ENCODE data around the gene STK40. TPM values are rescaled to one million over a fixed set of nuclear protein-coding genes. Genes with fewer than 3 reads are reported as not detected.

STK40 gene
- total and polyA plus RNA-seq, 8 donors, result 21.2 to 68.1 (median 37.6) TPM

DNA sequence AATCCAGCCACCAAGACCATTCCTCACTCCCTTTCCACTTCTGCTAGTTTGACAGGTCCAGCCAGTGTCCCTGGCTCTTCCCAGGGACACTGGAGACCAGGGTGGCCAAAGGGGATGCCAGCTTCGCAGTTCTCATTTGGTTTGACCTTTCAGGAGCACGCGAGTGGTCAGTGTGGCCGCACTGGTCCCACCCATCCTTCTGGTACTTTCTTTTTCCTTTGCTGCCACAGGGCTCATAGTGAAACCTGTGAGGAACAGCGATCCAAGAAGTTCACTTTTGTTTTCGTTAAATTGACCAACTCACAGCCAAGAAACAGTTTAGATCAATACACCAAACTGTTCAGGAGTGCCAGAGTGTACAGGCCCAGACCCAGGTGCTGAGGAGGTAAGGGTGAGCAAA, 47.9 kb downstream of the STK40 start:
- Histone ChIP-seq H3K27ac (no peak overlapping the region), H3K36me3 (peaks cover 0 to 7% (median 0%) of the 10 kb centered on the region in 3 donors), H3K4me1 (no peaks in the 10 kb centered on the region), H3K4me3 (no peak overlapping the region), H3K9me3 (no peaks in the 10 kb centered on the region), H3K27me3 (no peaks in the 10 kb centered on the region)
- WGBS, 2 donors, result 78 to 86% methylated on average over 6 of the region's 6 CpGs
- ATAC-seq (no peak), DNase-seq (no peak), FAIRE-seq (no peak)
- intact Hi-C loops (cut with DNase I), result no loop called here
- TF ChIP-seq, protein P1, sequence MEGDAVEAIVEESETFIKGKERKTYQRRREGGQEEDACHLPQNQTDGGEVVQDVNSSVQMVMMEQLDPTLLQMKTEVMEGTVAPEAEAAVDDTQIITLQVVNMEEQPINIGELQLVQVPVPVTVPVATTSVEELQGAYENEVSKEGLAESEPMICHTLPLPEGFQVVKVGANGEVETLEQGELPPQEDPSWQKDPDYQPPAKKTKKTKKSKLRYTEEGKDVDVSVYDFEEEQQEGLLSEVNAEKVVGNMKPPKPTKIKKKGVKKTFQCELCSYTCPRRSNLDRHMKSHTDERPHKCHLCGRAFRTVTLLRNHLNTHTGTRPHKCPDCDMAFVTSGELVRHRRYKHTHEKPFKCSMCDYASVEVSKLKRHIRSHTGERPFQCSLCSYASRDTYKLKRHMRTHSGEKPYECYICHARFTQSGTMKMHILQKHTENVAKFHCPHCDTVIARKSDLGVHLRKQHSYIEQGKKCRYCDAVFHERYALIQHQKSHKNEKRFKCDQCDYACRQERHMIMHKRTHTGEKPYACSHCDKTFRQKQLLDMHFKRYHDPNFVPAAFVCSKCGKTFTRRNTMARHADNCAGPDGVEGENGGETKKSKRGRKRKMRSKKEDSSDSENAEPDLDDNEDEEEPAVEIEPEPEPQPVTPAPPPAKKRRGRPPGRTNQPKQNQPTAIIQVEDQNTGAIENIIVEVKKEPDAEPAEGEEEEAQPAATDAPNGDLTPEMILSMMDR (IDR thresholded peaks at IDR 0.05), result no peak

DNA sequence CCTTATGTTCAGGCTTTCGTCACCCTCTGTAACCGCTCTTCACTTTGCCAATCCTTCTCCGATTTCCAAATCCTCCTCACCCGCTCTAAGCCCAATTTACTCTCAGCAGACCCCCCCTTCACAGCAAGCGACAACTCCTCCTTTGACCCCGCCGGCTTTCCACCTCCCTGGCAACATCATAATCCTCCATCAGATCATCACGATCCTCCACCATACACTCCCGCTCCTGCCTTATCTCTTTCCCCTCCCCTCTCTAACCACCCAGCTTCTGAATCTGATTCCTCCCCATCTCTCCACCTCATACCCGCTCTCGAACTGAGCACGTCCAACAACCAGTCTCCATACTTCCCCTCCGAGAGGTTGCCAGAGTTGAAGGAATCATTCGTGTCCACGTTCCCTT, 54.8 kb downstream of the STK40 start:
- FAIRE-seq, result no peak

DNA sequence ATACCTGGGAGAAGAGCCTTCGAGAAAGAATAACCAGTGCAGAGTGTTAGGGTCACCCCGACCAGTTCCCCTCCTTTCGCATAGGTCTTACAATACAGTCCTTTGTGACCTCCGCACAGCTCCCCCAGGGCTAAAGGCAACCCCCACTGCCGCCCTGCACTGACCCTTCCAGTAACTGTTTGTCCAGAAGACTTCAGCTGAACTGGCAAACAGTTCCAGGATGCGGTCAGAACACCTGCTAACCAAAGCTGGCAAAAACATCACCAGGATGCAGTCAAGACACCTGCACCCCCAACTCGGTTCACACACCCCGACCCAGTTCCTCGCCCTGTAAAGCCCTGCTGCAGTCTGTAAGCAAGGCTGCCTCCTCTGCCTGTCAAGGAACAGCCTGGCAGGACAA, 55.9 kb downstream of the STK40 start:
- no peak overlapping the region for H3K27ac ChIP-seq

More for the DNA sequence above, 54.8 kb downstream of the STK40 start:
- DNase-seq (no peak), ATAC-seq (no peak)
- Histone ChIP-seq H3K4me1 (no peaks in the 10 kb centered on the region), H3K9me3 (no peaks in the 10 kb centered on the region), H3K27ac (no peak overlapping the region), H3K36me3 (no peaks in the 10 kb centered on the region), H3K27me3 (no peaks in the 10 kb centered on the region), H3K4me3 (no peak overlapping the region)
- 84 to 92% methylated on average over 15 of the region's 15 CpGs for WGBS, 2 donors
- TF ChIP-seq, protein P1 (IDR thresholded peaks at IDR 0.05), result no peak
- intact Hi-C loops (cut with DNase I), result no loop called here

DNA sequence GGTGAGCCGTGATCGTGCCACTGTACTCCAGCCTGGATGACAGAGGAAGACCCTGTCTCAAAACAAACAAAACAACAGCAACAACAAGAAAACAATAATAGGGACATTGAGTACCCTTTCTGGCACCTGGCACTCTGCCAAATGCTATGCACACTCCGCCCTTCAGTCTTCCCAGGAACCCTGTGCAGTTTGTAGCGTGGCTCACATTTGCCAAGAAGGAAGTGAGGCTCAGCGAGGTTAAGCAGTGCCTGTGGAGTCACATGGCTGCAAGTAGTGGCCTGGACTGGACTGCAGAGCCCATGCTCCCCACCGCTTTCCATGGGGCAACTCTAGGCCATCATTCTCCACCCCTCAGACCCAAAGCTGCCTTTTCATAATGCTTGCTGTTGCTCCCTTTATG, 57.0 kb downstream of the STK40 start:
- Histone ChIP-seq H3K9me3 (no peaks in the 10 kb centered on the region), H3K36me3 (no peaks in the 10 kb centered on the region), H3K27ac (no peak overlapping the region), H3K27me3 (no peaks in the 10 kb centered on the region), H3K4me1 (peaks cover 0 to 7% (median 0%) of the 10 kb centered on the region in 3 donors), H3K4me3 (no peak overlapping the region)
- FAIRE-seq (no peak), ATAC-seq (peak in 3 of 4 donors; percentile 24 to 56 (median 48)), DNase-seq (no peak)
- TF ChIP-seq, protein P1 (IDR thresholded peaks at IDR 0.05), result no peak
- 79 to 81% methylated on average over 6 of the region's 6 CpGs for WGBS, 2 donors
- intact Hi-C loops (cut with DNase I), result no loop called here

More for the DNA sequence above, 55.9 kb downstream of the STK40 start:
- Histone ChIP-seq H3K4me1 (no peaks in the 10 kb centered on the region), H3K4me3 (no peak overlapping the region), H3K27me3 (no peaks in the 10 kb centered on the region), H3K36me3 (no peaks in the 10 kb centered on the region), H3K9me3 (no peaks in the 10 kb centered on the region)
- intact Hi-C loops (cut with DNase I), result no loop called here
- FAIRE-seq (no peak), ATAC-seq (no peak), DNase-seq (no peak)
- 85 to 87% methylated on average over 9 of the region's 9 CpGs for WGBS, 2 donors
- TF ChIP-seq, protein P1 (IDR thresholded peaks at IDR 0.05), result no peak

DNA sequence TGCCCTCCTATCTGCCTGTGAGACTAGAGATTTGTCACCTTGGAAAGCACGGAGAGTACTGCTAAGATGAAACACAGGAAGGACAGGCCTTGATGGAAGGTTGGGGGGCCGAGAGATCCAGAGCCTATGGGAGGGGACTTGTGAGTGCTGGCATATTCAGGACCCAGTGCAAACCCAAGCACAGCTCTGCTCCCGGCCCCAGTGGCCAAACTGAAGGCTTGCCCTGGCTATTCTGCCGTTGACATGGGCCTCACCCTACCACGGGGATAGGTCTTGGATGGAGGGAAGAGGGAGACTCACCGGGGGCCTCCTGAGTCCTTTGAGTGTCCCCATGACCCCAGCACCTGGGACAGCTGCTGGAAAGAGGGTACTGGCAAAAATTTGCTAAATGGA, 57.6 kb downstream of the STK40 start:
- ATAC-seq, result no peak
- peaks cover 0 to 7% (median 0%) of the 10 kb centered on the region in 3 donors for H3K4me1 ChIP-seq
- H3K27ac ChIP-seq, result no peak overlapping the region
- 70 to 76% methylated on average over 6 of the region's 6 CpGs for WGBS, 2 donors
- no peak for FAIRE-seq
- H3K27me3 ChIP-seq, result no peaks in the 10 kb centered on the region
- no peak overlapping the region for H3K4me3 ChIP-seq
- intact Hi-C loops (cut with DNase I), result no loop called here
- H3K9me3 ChIP-seq, result no peaks in the 10 kb centered on the region
- no peaks in the 10 kb centered on the region for H3K36me3 ChIP-seq
- DNase-seq, result no peak
- TF ChIP-seq, protein P1 (IDR thresholded peaks at IDR 0.05), result no peak

Measured in pancreas (tissue), 10 donors.